ENCODE data around the gene TMEM51.
"Not testable (repeated sequence)": the region's sequence is repeated elsewhere in the genome, so short reads cannot be mapped to it uniquely, and the experiment has no call there.

The TMEM51 gene

DNA sequence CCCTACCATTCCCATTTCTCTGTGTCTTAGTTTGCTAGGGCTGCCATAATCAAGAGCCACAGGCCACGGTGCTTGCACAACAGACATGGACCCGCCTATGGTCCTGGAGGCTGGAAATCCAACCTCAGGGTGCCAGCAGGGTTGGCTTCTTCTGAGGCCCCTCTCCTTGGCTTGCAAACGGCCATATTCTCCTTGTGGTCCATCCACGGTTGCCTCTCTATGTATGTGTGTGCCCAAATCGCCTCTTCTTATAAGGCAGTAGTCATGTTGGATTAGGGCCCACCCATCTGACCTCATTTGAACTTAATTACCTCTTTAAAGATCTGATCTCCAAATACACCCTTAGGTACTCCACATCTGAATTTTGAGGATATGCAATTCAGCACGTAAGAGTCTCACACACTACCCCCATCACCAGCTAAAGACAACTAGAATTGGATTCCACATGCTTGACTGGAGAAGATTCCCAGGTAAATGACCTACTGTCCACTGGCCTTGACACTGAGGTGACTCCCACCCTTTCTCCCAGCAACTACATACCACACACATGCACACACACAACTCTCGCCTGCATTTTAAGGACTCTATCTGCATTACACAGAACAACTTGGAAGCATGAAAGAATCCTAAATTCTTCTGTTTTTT is 28.3 kb upstream of the TMEM51 start:
- no peak for FAIRE-seq
- no peak for DNase-seq (ENCODE audit: insufficient read length, low spot score)

DNA sequence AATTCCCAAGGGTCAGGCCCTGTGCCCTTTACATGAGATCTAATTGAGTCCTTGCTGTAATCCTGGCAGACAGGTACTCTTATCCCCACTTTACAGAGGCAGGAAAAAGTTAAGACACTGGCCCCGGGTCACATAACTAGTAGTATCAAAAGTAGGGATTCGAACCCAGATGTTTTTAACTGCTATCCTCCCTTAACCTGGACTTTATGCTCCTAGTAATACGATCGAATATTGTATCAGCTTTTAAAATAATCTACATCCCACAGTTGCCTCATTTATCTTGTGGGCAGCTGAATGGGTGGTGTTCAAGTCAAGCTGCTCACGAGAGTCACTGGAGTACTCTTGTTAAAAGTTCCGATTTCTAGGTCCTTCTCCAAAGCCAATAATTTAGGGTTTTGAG is 25.5 kb upstream of the TMEM51 start:
- FAIRE-seq (no peak), DNase-seq (ENCODE audit: insufficient read length, low spot score) (no peak)

DNA sequence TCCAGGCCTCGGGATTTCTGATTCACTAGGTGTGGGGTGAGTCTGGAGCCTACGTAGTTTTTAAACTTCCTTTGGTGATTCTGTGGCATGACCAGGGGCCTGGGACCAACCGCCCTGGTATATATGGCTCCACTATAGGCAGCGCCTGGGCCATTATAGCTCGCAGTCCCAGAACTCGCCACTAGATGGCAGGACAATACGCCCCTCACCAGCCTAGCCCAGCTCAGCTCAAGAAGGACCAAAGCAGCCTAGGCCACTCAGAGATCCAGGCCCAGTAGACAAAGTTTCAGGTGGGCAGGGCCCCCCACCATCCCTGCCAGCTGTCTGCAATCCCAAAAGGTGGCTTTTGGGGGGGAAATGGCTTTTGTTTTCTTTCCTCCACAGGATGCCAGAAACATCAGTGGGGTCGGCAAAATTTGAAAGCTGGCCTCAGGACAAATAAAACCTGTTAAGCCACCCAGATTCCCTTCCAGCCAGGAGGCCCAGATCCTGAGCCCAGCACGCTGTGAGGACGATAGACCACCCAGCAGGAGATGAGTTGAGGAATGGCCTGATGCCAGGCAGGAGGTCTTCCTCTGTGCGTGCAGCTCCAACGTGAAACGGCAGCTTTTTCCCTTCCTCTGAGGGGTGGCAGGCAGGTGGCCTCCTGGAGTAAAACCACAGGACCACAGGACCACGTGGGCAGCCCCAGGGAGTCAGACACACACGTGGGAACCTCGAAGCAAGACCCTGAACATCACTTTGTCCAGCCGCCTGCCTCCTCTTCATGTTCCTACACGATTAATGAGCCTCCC is 24.8 kb upstream of the TMEM51 start:
- DNase-seq (ENCODE audit: insufficient read length, low spot score) (peak; percentile 62), FAIRE-seq (peak; percentile 51)

DNA sequence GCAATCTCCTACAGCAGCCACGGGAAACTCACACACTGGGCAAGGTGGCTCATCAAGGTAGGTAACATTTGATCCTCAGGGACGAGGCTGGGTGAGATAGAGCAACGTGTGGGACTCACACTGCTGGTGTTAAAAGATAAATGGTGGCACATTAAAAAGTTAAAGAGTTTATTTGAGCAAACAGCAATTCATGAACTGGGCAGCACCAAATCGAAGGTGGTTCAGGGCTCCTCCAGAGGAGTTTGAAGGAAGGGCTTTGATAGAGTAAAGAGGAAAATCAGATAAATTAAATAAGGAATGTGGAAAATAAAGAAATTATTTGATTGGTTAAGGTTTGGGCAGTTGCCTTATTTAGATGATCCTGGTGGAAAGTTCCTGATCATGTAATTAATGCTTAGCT is 23.6 kb upstream of the TMEM51 start:
- no peak for FAIRE-seq
- DNase-seq (ENCODE audit: insufficient read length, low spot score): no peak

DNA sequence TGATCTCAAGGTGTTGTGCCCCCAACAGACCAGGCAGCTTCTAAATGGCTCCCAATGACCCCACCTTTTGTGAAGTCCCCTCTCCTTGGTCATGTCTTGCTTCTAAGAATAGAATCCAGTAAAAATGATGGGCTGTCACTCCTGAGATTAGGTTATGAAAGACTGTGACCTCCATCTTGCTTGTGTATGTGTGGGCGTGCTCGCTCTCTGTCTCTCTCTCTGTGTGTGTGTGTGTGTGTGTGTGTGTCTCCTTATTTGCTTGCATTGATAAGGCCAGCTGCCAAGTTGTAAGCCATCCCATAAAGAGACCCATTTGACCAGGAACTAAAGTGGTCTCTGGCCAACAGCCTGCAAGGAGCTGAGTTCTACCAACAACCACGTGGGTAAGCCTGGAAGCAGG is 22.9 kb upstream of the TMEM51 start:
- no peak for FAIRE-seq
- DNase-seq (ENCODE audit: insufficient read length, low spot score): no peak

DNA sequence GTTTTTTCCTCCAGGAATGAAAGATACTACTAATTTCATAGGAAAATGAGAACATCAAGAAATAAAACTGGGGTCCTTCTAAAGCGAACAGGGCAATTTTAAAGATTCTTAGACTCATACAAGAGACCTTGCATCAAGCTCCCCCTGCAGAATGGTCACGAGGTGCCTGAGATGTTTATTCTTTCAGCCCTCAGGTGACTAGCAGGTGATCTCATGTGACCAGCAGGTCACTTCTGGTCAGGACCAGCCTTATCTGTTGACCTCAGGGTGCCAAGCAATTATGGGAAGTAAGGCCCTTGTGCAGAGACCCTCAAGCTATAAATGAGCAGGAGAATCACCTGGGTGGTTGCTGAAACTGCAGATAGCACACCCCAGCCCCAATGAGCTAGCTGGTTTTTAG is 20.6 kb upstream of the TMEM51 start:
- no peak for FAIRE-seq
- DNase-seq (ENCODE audit: insufficient read length, low spot score): no peak

DNA sequence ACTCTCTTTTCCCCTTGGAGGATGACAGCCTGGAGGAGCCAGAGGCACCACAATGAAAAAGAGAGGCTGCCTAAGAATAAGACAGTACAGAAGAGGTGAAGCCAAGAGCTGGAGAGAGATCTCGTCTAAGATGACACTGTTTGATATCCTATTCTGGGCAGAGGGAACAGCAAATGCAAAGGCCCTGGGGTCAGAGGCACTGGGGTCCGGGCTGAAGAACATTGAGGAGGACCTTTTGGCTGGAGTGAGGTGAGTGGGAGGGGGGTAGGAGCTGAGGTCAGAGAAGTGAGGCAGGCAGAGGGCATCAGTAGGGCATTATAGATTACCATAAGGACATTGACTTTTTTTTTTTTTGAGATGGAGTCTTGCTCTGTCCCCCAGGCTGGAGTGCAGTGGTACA is 19.3 kb upstream of the TMEM51 start:
- FAIRE-seq: no peak
- no peak for DNase-seq (ENCODE audit: insufficient read length, low spot score)

DNA sequence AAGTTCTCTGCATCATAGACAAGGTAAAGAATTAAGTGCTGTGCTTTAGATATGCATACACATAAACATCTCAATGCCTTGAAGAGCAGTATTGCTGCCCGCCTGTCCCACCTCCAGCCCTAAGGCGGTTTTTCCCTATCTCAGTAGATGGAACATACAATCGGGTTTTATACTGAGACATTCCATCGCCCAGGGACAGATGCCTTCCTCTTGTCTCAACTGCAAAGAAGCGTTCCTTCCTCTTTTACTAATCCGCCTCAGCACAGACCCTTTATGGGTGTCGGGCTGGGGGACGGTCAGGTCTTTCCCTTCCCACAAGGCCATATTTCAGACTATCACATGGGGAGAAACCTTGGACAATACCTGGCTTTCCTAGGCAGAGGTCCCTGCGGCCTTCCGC is 17.9 kb upstream of the TMEM51 start:
- FAIRE-seq: not testable (repeated sequence)

DNA sequence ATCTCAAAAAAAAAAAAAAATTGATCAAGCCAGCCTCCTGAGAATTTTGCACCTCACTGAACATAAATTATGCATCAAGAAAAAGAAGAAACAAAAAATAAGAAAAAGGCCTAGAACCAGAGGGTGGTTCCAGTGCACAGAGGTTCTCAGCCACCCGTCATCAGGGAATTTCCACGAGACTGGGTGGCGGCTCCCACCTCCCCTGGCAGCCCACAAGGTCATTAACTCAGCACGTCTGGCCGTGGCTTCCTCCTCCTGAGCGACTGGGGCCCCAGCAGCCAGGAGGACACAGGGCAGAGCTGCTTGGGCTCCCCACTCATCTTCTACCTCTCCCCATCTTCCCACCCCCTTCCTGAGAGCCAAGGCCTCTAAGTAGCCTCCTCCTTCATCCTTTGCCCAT is 15.7 kb upstream of the TMEM51 start:
- FAIRE-seq (no peak), DNase-seq (ENCODE audit: insufficient read length, low spot score) (no peak)

More for the DNA sequence above, 17.9 kb upstream of the TMEM51 start:
- DNase-seq (ENCODE audit: insufficient read length, low spot score): not testable (repeated sequence)

DNA sequence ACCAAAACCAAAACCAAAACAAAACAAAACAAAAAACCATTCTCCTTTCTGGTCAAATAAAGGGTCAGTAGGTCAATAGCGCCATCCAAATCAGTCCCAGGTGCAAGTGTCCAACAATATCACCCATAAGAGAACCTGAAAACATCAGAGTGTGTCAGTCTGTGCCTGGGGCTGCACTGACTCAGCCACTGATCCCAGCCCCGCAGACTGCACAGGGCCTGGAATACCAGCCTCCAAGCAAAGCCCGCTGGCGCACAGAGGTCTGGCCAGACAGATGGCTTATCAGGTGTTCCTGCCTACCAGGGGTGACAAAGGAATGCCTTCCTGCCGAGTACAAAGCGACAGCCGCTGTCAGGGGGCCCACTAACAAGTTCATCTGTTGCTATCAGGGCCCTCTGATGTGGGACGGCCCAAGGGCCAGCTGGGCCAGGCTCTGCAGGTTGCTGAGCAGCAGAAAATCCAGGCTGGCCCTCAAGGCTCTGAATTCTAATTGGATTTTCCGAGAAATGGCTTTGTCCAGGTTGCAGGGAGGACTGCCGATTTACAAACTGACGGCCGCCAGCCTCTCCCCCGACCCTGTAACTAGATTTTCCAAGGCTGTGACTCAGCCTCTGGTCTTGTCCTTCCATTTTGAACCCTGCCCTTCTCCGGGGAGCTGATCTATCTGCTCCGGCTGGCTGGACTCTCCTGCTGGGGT is 13.7 kb upstream of the TMEM51 start:
- DNase-seq (ENCODE audit: insufficient read length, low spot score) (no peak), FAIRE-seq (no peak)

DNA sequence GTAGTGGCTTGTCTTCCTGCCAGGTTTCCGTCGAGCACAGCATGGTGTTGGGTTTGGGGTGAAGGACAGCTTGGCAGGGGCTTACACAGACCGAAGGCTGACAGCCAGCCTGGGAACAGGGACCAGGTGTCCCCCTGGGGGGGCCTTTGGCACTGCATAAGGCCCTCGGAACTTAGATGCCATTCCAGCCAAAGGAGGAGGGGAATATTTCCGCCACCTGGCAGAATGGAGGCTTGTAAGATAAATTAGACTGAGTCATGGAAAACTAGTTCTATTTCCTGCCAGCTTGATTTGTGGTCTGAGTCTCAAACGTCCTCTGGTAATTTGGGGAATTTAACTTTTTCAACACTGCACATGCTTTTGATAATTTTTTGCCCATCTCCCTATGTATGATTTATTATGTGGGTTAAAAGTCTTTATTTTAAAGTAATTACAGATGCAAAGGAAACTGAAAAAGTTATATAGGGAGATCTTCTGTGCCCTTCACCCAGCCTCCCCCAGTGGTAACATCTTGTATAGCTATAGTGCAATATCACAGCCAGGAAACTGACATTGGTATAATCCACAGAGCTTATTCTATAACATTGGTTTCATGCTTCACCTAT is 11.5 kb upstream of the TMEM51 start:
- DNase-seq (ENCODE audit: insufficient read length, low spot score): peak; percentile 22
- FAIRE-seq: no peak

DNA sequence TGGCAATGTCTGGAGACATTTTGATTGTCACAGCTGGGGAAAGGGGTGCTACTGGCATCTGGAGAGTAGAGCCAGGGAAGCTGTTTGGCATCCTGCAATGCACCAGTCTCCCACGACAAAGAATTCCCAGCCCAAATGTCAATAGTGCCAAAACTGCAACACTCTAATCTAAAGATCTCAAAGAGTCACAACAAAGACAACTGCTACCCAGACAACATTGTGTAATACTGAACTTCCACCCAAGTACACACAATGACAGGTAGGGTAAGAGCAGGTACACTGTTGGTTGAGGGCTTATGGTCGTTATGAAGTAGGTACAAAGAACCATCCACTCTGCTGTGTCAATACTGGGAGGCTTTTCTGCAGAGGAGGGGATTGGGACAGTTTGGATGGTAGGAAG is 8.2 kb upstream of the TMEM51 start:
- no peak for DNase-seq (ENCODE audit: insufficient read length, low spot score)
- FAIRE-seq: no peak

DNA sequence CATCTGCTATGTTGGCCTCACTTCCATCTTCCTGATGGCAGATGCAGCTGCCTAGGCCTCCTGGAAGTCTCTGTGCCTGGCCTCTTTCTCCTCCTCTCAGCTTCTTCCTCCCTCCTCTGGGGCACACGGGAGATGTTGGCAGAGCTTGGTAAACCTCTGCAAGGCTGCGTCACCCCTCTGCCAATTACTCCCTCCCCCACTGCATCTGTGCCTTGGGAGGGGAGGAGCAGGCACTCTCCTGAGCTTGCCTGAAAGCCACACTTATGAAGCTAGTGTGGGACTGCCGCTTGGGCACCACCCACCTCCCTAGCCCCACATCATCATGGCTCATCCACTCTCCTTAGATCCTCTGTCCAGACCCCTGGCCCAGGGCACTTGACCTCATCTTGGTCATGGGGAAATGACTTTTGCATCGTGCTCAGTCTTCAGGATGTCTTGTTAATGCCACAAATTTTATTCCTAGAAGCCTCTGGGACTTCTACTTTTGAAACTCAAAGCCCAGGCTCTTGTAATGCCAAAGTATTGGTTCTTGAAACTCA is 7.3 kb upstream of the TMEM51 start:
- FAIRE-seq (no peak), DNase-seq (ENCODE audit: insufficient read length, low spot score) (no peak)

DNA sequence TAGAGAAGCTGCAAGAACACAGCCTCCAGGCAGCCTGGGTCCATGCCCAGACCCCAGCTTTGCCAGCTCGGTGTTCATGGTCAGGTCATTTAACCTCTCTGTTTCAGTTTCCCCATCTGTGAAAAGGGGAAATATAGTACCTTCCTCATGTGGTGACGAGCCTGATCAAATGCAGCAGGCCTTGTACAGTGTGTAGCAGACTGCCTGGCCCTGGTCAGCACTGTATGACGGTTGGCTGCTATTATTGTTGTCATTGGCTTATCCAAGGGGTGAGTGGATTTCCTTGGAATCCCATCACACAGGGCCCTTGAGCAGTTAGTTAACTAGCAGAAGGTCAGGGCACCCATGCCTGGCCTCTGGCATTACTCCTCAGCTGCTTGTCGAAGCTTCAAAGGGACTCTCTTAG is 6.6 kb upstream of the TMEM51 start:
- FAIRE-seq (no peak), DNase-seq (ENCODE audit: insufficient read length, low spot score) (no peak)

DNA sequence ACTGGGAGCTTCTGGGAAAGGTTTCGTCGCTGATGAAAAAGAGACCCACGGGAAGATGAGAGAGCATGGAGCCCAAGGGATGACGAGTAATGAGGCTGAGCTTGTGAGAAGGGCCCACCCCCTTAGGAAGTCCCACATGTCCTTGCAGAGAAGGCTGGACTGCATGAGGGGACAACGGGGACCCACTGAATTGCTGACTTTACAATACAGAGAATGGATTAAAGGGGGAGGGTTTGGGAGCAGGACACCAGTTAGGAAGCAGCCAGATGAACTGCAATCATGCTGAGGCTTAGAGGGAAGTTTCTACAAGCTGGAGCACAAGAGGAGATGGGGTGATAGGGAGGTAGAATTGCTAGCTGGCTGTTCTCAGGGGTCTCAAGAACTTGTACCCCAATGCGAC is 5.5 kb upstream of the TMEM51 start:
- no peak for FAIRE-seq
- no peak for DNase-seq (ENCODE audit: insufficient read length, low spot score)

DNA sequence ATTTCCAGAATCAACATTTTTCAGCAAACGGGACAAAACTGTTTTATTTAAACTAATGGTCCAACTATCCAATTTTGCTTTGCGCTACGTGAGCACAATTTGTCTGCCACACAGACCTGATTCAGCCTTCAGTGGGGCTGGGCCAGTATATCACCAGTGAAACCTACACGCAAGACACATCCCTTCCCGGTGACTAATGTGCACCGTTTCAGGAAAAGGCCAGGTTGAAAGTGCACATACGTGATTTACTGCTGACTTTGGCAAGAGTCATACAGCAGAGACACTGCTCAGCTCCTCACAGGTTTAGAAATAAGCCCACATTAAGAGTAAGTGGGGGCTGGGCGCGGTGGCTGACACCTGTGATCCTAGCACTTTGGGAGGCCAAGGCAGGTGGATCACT is 5.1 kb upstream of the TMEM51 start:
- FAIRE-seq: no peak

DNA sequence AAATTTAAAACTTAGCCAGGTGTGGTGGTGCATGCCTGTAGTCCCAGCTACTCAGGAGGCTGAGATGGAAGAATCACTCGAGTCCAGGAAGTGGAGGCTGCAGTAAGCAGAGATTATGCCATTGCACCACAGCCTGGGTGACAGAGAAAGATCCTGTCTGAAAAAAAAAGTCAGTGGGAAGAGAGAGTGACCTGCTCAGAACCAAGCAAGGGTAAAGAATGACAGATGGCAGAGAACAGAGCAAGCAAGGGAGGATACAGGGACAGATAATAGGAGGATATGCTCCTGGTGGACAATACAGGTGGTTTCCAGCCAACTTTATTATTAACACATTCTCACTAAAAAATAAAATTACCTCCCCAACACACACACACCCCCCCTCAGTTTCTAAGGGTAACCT is 4.6 kb upstream of the TMEM51 start:
- no peak for DNase-seq (ENCODE audit: insufficient read length, low spot score)
- no peak for FAIRE-seq

More for the DNA sequence above, 5.1 kb upstream of the TMEM51 start:
- DNase-seq (ENCODE audit: insufficient read length, low spot score): no peak

DNA sequence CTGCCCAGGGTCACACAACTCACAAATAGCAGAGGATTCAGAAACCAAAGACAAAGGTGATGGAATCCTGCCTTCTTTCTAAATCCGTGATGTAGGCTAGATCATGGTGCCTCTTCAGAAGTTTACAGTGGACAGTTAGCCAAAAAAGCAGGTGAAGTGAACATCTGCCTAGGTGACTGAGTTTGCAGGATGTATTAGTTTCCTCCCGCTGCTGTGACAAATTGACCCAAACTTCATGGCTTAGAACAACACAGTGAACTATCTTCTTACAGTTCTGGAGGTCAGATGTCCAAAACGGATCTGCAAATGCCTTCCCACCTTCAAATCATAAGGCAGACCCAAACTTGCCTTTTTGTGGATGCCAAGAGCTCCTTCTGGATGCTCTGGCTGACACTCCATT is 3.2 kb upstream of the TMEM51 start:
- FAIRE-seq: no peak
- no peak for DNase-seq (ENCODE audit: insufficient read length, low spot score)

DNA sequence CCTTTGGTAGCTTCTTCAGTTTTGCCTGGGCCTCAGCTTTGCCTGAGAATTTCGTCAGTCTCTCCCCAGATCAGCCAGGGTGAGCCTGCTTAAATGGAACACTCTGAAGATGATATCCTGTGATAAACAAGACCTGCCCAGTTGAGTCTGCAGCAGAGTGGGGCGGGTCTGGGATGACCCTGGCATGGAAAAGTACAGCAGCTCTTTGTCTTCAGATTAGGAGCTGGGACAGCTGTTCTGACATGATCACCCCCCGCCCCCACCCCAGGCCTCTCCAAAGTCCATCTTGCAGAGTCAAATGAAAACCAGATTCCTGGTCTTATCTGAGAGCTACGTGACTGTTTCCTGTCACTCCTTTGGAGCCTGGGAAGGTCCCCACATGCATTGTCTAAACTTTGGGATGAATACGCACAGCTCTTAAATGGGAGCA is 2.2 kb upstream of the TMEM51 start:
- FAIRE-seq (no peak), DNase-seq (ENCODE audit: insufficient read length, low spot score) (no peak)

DNA sequence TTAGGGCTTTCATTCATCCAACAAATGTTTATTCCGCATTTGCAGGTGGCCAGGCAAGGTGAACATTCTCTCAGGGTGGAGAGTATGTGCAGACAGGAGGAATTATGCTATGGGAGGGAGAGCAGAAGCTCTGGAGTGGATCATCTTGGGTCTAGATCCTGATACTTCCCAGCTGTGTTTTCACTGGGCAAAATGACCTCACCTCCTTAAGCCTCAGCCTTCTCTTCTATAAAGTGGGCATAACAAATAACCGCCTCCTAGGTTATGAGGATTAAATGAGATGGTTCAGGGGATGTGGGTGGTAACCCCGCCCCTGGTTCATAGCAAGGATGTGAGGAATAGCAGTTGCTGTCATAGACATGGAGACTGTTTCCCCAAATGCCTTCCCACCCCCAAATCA is 1.7 kb upstream of the TMEM51 start:
- no peak for DNase-seq (ENCODE audit: insufficient read length, low spot score)
- no peak for FAIRE-seq
